ENCODE results near the gene TOP1.

GRCh38 chr20:41140226-41141133 is 111.9 kb downstream of the TOP1 start:
- TF ChIP-seq CTCF (IDR thresholded peaks at IDR 0.05; ENCODE audit: low read depth, low read length, poor library complexity, severe bottlenecking) (no peak), EZH2phosphoT487 (IDR thresholded peaks at IDR 0.05; ENCODE audit: borderline replicate concordance, low read length) (no peak)
